Stimulated activated CD4-positive, alpha-beta T cell treated with anti-CD3 and anti-CD28 coated beads, TNF-alpha, amount 100 ng/mL, for 24 hours (primary cell): Measurements from ENCODE around the gene HTR4.

Source experiments
- DNase-seq, 3 experiments: peaks; one replicate each; pipeline ENCODE4 v3.0.0-alpha.2; 2020; ENCODE audit warnings: low read depth in 3 of 3

Gene HTR4

GRCh38 chr5:148663509-148663908 lies 9.2 kb upstream of the HTR4 start:
- no peak for DNase-seq

GRCh38 chr5:148660346-148660660 lies 6.0 kb upstream of the HTR4 start:
- no peak for DNase-seq

- no peak for DNase-seq
Observed at GRCh38 chr5:148659641-148660345, 5.5 kb upstream of the HTR4 start.

GRCh38 chr5:148653291-148653835 lies 964 bp downstream of the HTR4 start:
- no peak for DNase-seq

- DNase-seq = no peak
Observed at GRCh38 chr5:148651528-148651927, 2.8 kb downstream of the HTR4 start.

- no peak for DNase-seq
Observed at GRCh38 chr5:148645527-148645926, 8.8 kb downstream of the HTR4 start.

GRCh38 chr5:148641735-148642134 lies 12.6 kb downstream of the HTR4 start:
- no peak for DNase-seq

- DNase-seq = no peak
Observed at GRCh38 chr5:148640471-148640870, 13.9 kb downstream of the HTR4 start.

GRCh38 chr5:148639081-148639480 lies 15.2 kb downstream of the HTR4 start:
- DNase-seq = no peak

GRCh38 chr5:148636353-148636752 lies 18.0 kb downstream of the HTR4 start:
- DNase-seq = no peak

- no peak for DNase-seq
Observed at GRCh38 chr5:148635321-148636083, 18.8 kb downstream of the HTR4 start.

GRCh38 chr5:148633067-148633377 lies 21.3 kb downstream of the HTR4 start:
- no peak for DNase-seq

GRCh38 chr5:148632255-148633066 lies 21.9 kb downstream of the HTR4 start:
- DNase-seq = no peak

- DNase-seq = no peak
Observed at GRCh38 chr5:148626986-148627385, 27.3 kb downstream of the HTR4 start.

GRCh38 chr5:148626081-148626613 lies 28.2 kb downstream of the HTR4 start:
- DNase-seq = no peak

GRCh38 chr5:148625250-148625649 lies 29.1 kb downstream of the HTR4 start:
- DNase-seq = no peak

GRCh38 chr5:148623741-148624140 lies 30.6 kb downstream of the HTR4 start:
- DNase-seq = no peak

GRCh38 chr5:148623101-148623500 lies 31.2 kb downstream of the HTR4 start:
- DNase-seq = no peak

- DNase-seq = no peak
Observed at GRCh38 chr5:148620696-148621095, 33.6 kb downstream of the HTR4 start.

GRCh38 chr5:148620091-148620490 lies 34.2 kb downstream of the HTR4 start:
- DNase-seq = no peak

GRCh38 chr5:148619484-148619883 lies 34.8 kb downstream of the HTR4 start:
- no peak for DNase-seq

GRCh38 chr5:148615644-148616275 lies 38.6 kb downstream of the HTR4 start:
- DNase-seq = no peak
